Measurements from ENCODE around the gene PDLIM3.
"Not testable (repeated sequence)": the region's sequence is repeated elsewhere in the genome, so short reads cannot be mapped to it uniquely, and the experiment has no call there.

The PDLIM3 gene

DNA sequence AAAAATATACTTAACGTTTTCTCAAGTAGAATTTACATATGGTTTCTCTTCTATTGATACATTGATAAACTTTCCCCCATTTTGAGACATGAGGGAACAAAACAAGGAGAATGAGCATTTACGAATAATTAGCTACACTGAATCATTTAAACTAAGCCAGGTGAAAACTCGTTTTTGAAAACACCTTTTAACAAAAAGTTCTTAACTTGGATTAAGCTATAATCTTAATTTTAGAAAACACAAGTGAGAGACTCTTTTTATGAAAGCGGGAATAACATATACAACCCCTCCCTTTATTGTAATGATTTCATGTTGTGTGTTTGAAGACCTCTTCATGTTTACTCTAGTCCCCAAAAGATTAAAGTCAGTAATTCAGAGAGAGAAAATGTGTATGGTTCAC is 20.1 kb downstream of the PDLIM3 start:
- TF ChIP-seq CTCF (IDR thresholded peaks at IDR 0.05; ENCODE audit: low read depth, low read length): no peak

DNA sequence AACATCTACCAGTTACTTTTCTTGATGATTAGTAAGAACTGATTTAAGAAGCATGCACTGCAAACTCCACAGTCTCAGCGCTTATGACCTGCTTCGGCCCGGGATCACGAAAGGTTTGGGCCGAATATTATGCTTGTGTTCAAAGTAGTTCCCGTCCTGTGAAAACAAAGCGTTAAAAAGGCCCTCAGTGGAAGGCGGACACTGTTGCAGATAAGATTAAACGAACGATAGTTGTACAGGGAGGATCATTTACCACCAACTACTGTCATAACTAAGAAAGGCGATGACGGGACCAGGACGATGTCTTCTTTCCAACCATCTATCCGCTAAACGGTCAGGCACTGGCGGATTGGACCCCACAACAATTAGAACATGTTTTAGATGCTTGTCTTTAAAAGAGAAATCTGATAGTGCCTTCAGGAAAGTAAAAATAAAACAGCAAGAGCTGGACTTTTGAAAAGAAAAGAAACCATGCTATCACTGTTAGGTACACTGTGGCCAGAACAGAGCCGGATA is 21.1 kb downstream of the PDLIM3 start:
- TF ChIP-seq CTCF (IDR thresholded peaks at IDR 0.05; ENCODE audit: low read depth, low read length): no peak
- no peak overlapping the region for H3K4me3 ChIP-seq (ENCODE audit: low read depth, low read length)

More for the DNA sequence above, 20.1 kb downstream of the PDLIM3 start:
- H3K4me3 ChIP-seq (ENCODE audit: low read depth, low read length): no peak overlapping the region

DNA sequence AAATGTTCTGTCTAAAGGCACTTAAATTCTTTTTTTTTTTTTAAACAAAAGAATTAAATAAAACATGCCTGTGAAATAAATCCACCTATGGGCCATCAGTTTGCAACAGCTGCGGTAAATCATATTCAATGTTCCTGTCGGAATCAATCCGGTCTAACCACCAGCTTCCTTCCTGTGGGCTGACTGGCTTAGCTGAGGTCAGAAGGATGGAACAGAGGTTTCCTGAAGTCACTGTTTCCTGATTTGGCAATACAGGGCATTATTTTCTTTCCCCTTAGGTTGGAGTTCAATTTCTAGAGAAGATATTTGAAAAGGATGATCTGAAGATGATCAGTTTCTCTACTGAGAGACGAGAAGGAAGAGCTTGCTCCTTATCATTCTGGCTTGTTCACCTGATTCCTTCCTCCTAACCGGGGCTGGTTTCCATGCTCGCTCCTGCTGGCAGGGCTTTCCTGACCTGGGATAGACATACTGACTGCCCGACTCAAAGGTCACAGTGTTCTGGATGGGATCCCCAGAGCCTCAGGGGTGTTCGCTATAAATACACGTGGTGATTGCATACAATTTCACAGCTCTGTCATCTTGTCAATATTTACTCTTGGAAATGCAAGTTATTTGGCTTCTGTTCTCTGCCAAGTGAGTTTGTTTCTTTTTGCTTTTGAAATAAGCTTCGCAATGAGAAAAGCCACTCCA is 21.7 kb downstream of the PDLIM3 start:
- no peak for TF ChIP-seq CTCF (IDR thresholded peaks at IDR 0.05; ENCODE audit: low read depth, low read length)
- H3K4me3 ChIP-seq (ENCODE audit: low read depth, low read length): no peak overlapping the region

DNA sequence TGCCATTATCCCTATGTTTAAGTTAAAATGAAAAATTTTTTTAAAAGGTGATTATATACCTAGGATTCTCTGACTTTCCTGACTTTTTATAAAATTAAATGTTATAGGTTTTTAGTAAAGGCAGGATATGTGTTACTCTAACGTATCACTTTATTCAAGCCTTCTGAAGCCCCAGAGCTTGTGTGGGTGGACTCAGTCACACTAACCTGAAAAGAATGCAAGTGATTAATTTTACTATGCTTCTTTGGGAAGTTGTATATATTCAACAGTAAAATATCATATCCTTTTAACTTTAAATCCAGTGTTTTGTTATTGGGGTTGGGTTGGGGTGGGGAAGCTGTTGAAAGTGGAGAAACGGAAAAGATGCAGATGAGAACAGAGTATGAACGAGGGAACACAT is 22.8 kb downstream of the PDLIM3 start:
- no peak for TF ChIP-seq CTCF (IDR thresholded peaks at IDR 0.05; ENCODE audit: low read depth, low read length)

DNA sequence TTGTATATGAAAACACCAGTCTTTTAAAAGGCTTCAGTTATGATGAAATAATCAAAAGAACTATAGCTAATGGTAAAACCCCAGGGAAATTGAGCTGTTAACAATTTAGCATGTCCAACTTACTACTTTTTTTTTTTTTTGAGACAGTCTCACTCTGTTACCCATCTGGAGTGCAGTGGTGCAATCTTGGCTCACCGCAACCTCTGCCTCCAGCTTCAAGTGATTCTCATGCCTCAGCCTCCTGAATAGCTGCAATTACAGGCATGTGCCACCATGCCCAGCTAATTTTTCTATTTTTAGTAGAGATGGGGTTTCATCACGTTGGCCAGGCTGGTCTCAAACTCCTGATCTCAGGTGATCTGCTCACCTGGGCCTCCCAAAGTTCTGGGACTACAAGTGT is 24.1 kb downstream of the PDLIM3 start:
- not testable (repeated sequence) for H3K4me3 ChIP-seq (ENCODE audit: low read depth, low read length)

More for the DNA sequence above, 22.8 kb downstream of the PDLIM3 start:
- H3K4me3 ChIP-seq (ENCODE audit: low read depth, low read length): no peak overlapping the region

- no peak for TF ChIP-seq CTCF (IDR thresholded peaks at IDR 0.05; ENCODE audit: low read depth, low read length)
- no peak overlapping the region for H3K4me3 ChIP-seq (ENCODE audit: low read depth, low read length)
Measured at GRCh38 chr4:185510806-185511205, 24.5 kb downstream of the PDLIM3 start.

GRCh38 chr4:185508181-185508580 is 27.1 kb downstream of the PDLIM3 start:
- no peak for TF ChIP-seq CTCF (IDR thresholded peaks at IDR 0.05; ENCODE audit: low read depth, low read length)
- no peak overlapping the region for H3K4me3 ChIP-seq (ENCODE audit: low read depth, low read length)

- TF ChIP-seq CTCF (IDR thresholded peaks at IDR 0.05; ENCODE audit: low read depth, low read length): no peak
- no peak overlapping the region for H3K4me3 ChIP-seq (ENCODE audit: low read depth, low read length)
Measured at GRCh38 chr4:185506422-185506821, 28.9 kb downstream of the PDLIM3 start.

All from WI38 (cell line).